DND-41 (cell line): ENCODE measurements around the gene RPUSD3.

Source experiments
- ATAC-seq: fragments of 200-7000 bp; cut with Tn5 transposase; 3 replicates; pipeline ENCODE4 v1.9.1; 2021; ENCODE audit warnings: low read depth; ENCODE audit not compliant: insufficient read depth
- DNase-seq: peaks from one replicate; pipeline ENCODE4 v3.0.0-alpha.2; 2020
- H2AFZ ChIP-seq: 2 replicates; pipeline ENCODE4 v1.6.0; 2012; ENCODE audit warnings: low read depth, low read length
- H3K27ac ChIP-seq: 2 replicates; pipeline ENCODE4 v1.5.1; 2012; ENCODE audit warnings: low read length, inconsistent platforms
- H3K27me3 ChIP-seq: fragments of 200-600 bp; sonication (generic); 2 replicates; pipeline ENCODE4 v1.6.0; 2012; ENCODE audit warnings: low read length, mild to moderate bottlenecking, inconsistent platforms; ENCODE audit not compliant: insufficient read depth, poor library complexity
- H3K36me3 ChIP-seq: 2 replicates; pipeline ENCODE4 v1.5.1; 2012; ENCODE audit warnings: low read length, inconsistent platforms; ENCODE audit not compliant: insufficient read depth
- H3K4me1 ChIP-seq: 2 replicates; pipeline ENCODE4 v1.5.1; 2012; ENCODE audit warnings: mild to moderate bottlenecking, low read length; ENCODE audit not compliant: insufficient read depth
- H3K4me2 ChIP-seq: 2 replicates; pipeline ENCODE4 v1.6.0; 2012; ENCODE audit warnings: mild to moderate bottlenecking, moderate library complexity, low read length, inconsistent platforms; ENCODE audit not compliant: insufficient read depth
- H3K4me3 ChIP-seq, 2 experiments: fragments of 200-600 bp in 1 of 2; shearing (Covaris generic) in 1 of 2; 2 replicates each; pipeline ENCODE4 v1.5.1; 2012 to 2016; ENCODE audit warnings: inconsistent platforms in 2 of 2, low read length in 2 of 2, mild to moderate bottlenecking in 2 of 2, low read depth in 1 of 2, moderate library complexity in 1 of 2
- H3K79me2 ChIP-seq: 2 replicates; pipeline ENCODE4 v1.6.0; 2012; ENCODE audit warnings: low read length, inconsistent platforms; ENCODE audit not compliant: insufficient read depth
- H3K9ac ChIP-seq: 2 replicates; pipeline ENCODE4 v1.6.0; 2012; ENCODE audit warnings: low read depth, mild to moderate bottlenecking, inconsistent platforms, low read length, moderate library complexity
- H3K9me3 ChIP-seq: 2 replicates; pipeline ENCODE4 v1.5.1; 2012; ENCODE audit warnings: low read length, moderate library complexity, mild to moderate bottlenecking, inconsistent platforms; ENCODE audit not compliant: insufficient read depth, severe bottlenecking
- H4K20me1 ChIP-seq: 2 replicates; pipeline ENCODE4 v1.6.0; 2012; ENCODE audit warnings: low read length; ENCODE audit not compliant: insufficient read depth
- CTCF ChIP-seq: IDR thresholded peaks from 2 replicates; pipeline ENCODE4 v1.5.1; 2012; ENCODE audit warnings: borderline replicate concordance, low read length, moderate library complexity, mild to moderate bottlenecking; ENCODE audit not compliant: poor library complexity, severe bottlenecking; ENCODE audit errors: extremely low read depth
- EZH2 ChIP-seq: IDR thresholded peaks from 3 replicates; pipeline ENCODE4 v1.6.1; 2012; ENCODE audit warnings: borderline replicate concordance, low read depth, mild to moderate bottlenecking, moderate library complexity, low read length, inconsistent platforms; ENCODE audit not compliant: severe bottlenecking

The RPUSD3 gene

DNA sequence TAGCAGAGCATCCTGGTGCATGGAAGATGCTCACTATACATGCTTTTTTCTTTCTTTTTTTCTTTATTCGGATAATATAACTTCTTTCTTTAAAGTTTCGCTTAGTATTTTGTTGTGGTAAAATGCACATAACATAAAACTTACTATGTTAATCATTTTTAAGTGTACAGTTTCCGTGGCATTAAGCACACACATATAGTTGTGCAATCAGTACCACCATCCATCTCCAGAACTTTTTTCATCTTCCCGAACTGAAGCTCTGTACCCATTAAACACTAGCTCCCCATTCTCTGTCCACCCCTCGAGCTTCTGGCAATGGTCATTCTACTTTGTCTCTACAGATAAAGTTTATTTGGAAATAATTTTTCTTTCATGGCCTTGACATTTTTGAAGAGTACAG lies 45.6 kb upstream of the RPUSD3 start:
- Histone ChIP-seq H3K4me2 (no peak overlapping the region; the same call in 1 of the 2 replicates), H4K20me1 (peaks cover 18% of the 10 kb centered on the region; the same call in 1 of the 2 replicates), H3K27me3 (no peaks in the 10 kb centered on the region), H3K9ac (no peak overlapping the region), H3K4me1 (peaks cover 26% of the 10 kb centered on the region), H3K4me3 (no peak overlapping the region), H3K79me2 (peaks cover 31% of the 10 kb centered on the region), H2AFZ (peak overlapping the region; percentile 94), H3K27ac (no peak overlapping the region), H3K36me3 (peaks cover 22% of the 10 kb centered on the region), H3K9me3 (no peaks in the 10 kb centered on the region)
- TF ChIP-seq EZH2 (no peak), CTCF (no peak)
- ATAC-seq (no peak), DNase-seq (no peak)

- H3K36me3 ChIP-seq = peaks cover 17% of the 10 kb centered on the region
- peak overlapping the region; percentile 94; the same call in 1 of the 2 replicates for H2AFZ ChIP-seq
- H3K4me3 ChIP-seq = no peak overlapping the region
- ATAC-seq (no peak), DNase-seq (no peak)
- peaks cover 26% of the 10 kb centered on the region for H3K4me1 ChIP-seq
- no peaks in the 10 kb centered on the region for H3K9me3 ChIP-seq
- H3K27ac ChIP-seq = no peak overlapping the region
- TF ChIP-seq CTCF = no peak
- no peak for TF ChIP-seq EZH2
- H3K4me2 ChIP-seq = no peak overlapping the region
- H3K79me2 ChIP-seq = peaks cover 31% of the 10 kb centered on the region
- no peak overlapping the region for H3K9ac ChIP-seq
- H4K20me1 ChIP-seq = peaks cover 15% of the 10 kb centered on the region; the same call in 1 of the 2 replicates
- H3K27me3 ChIP-seq = no peaks in the 10 kb centered on the region
Measured at GRCh38 chr3:9888540-9888939, 44.7 kb upstream of the RPUSD3 start.

DNA sequence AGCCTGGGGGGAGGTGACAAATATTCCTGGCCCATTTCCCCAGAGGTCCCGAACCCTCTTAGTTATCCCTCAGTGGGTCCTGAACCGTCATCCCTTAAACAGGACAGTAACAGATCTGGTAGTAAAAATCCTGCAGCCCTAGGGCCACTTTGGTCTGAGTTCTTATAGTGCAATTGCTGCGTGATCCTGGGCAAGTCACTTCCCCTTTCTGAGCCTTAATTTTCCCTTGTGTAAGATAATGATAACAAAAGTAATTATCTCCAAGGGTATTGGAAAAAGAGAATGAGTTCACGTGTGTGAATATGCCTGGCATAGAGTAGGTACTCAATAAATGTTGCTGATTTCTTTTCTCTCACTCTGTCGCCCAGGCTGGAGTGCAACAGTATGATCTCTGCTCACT lies 43.7 kb upstream of the RPUSD3 start:
- DNase-seq = no peak
- Histone ChIP-seq H3K4me1 (peaks cover 19% of the 10 kb centered on the region), H4K20me1 (peaks cover 5% of the 10 kb centered on the region; the same call in 1 of the 2 replicates)

More for the DNA sequence above, 43.7 kb upstream of the RPUSD3 start:
- H3K9me3 ChIP-seq = no peaks in the 10 kb centered on the region
- H2AFZ ChIP-seq = no peak overlapping the region
- H3K4me3 ChIP-seq = no peak overlapping the region
- no peaks in the 10 kb centered on the region for H3K27me3 ChIP-seq
- no peak for ATAC-seq
- peaks cover 21% of the 10 kb centered on the region for H3K79me2 ChIP-seq
- no peak overlapping the region for H3K27ac ChIP-seq
- H3K36me3 ChIP-seq = peaks cover 7% of the 10 kb centered on the region
- TF ChIP-seq EZH2 (no peak), CTCF (no peak)
- H3K9ac ChIP-seq = no peak overlapping the region
- no peak overlapping the region for H3K4me2 ChIP-seq
